ENCODE data around the gene AGAP1. TPM values are rescaled to one million over a fixed set of nuclear protein-coding genes. Genes with fewer than 3 reads are reported as not detected.

AGAP1 gene
- total RNA-seq, 4 donors from 2014 or later, result 13.7 to 18.5 (median 17.1) TPM

DNA sequence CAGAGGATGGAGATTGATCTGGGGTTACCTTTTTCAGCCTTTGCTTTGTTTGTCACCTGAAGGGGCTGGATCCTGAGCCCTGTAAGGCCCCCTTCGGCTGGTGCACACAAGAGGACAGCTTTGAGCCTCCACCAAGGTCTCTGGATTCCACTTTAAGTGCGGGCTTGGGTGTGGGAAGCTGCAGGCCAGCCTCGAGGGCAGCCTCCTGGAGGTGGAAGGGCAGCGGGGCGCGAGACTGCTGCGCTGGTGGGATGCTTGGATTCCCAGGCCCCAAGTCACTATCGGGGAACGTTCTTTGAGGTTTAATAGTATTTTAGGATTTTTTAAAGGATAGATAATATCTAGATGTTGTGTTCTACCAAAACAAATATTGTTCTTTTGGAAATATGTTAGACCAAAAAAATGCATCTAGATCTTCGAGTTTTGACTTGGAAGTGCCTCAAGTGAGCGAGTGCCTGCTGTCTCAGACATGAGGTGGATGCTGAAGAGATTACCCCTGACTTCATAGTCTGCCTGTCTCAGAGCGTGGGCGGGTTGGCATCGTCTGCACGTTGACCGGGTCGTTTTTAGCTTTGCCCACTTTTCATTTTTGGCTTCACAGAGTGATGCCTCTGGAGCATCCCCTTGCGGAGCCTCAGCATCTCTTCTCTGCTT is 113.8 kb downstream of the AGAP1 start:
- WGBS, 2 donors, result 72 to 75% methylated on average over 18 of the region's 18 CpGs
- no peak for TF ChIP-seq POLR2A (IDR thresholded peaks at IDR 0.05)
- TF ChIP-seq, protein P1, sequence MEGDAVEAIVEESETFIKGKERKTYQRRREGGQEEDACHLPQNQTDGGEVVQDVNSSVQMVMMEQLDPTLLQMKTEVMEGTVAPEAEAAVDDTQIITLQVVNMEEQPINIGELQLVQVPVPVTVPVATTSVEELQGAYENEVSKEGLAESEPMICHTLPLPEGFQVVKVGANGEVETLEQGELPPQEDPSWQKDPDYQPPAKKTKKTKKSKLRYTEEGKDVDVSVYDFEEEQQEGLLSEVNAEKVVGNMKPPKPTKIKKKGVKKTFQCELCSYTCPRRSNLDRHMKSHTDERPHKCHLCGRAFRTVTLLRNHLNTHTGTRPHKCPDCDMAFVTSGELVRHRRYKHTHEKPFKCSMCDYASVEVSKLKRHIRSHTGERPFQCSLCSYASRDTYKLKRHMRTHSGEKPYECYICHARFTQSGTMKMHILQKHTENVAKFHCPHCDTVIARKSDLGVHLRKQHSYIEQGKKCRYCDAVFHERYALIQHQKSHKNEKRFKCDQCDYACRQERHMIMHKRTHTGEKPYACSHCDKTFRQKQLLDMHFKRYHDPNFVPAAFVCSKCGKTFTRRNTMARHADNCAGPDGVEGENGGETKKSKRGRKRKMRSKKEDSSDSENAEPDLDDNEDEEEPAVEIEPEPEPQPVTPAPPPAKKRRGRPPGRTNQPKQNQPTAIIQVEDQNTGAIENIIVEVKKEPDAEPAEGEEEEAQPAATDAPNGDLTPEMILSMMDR (IDR thresholded peaks at IDR 0.05), result no peak
- no peak for DNase-seq (ENCODE audit: low spot score in 2 of 2)
- intact Hi-C loops (cut with DNase I; ENCODE audit: low total_unique reads), result no loop called here
- no peak overlapping the region for H3K4me3 ChIP-seq (ENCODE audit: low read depth, poor library complexity, severe bottlenecking)

- no peak for DNase-seq (ENCODE audit: low spot score in 2 of 2)
- no peak for TF ChIP-seq POLR2A (IDR thresholded peaks at IDR 0.05)
- TF ChIP-seq, protein P1 (IDR thresholded peaks at IDR 0.05), result no peak
- intact Hi-C loops (cut with DNase I; ENCODE audit: low total_unique reads), result no loop called here
- no peak overlapping the region for H3K4me3 ChIP-seq (ENCODE audit: low read depth, poor library complexity, severe bottlenecking)
- 69 to 73% methylated on average over 14 of the region's 14 CpGs for whole genome bisulfite sequencing, 2 donors
Measured at GRCh38 chr2:235608200-235608887, 114.5 kb downstream of the AGAP1 start.

DNA sequence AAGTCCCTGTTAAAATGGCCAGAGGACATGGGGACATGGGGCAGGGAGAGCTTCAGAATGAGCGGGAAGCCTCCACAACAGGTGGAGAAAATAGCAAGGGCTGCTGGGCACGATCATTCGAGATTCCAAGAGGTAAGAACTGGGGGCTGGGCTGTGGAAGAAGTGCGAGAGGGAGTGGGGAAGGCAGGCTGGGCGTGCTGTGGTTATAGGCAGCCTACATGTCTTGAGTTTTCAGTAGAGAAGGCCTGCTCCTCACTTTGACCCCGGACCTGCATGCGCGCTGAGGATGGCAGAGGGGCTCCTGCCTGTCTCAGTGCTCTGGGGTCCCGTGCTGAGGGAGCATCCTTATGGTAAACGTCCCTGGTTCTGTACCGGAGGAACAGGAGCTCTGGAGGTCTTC is 115.5 kb downstream of the AGAP1 start:
- TF ChIP-seq, protein P1 (IDR thresholded peaks at IDR 0.05), result no peak
- no peak for TF ChIP-seq POLR2A (IDR thresholded peaks at IDR 0.05)
- intact Hi-C loops (cut with DNase I; ENCODE audit: low total_unique reads), result no loop called here

DNA sequence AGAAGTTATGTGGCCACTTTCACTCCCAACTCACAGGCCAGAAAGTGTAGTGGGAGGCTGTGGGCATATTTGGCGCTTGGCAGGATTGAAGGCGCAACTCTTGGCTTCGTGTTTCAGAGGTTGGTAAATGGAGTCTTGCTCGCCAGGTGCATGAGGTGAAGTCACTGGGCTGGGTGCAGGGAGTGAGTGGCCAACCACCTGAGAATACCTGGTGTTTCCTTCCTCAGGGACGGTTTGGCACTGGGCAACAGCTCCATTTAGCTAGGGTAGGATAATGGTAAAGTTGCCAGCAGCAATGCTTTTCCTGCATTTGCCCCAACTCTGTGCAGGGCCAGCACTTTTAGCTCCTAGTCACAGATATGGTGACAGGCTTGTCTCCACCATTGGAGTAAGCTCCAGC is 115.9 kb downstream of the AGAP1 start:
- 91% methylated on average over 5 of the region's 5 CpGs for WGBS, 2 donors
- intact Hi-C loops (cut with DNase I; ENCODE audit: low total_unique reads), result no loop called here
- TF ChIP-seq, protein P1 (IDR thresholded peaks at IDR 0.05), result no peak
- no peak for TF ChIP-seq POLR2A (IDR thresholded peaks at IDR 0.05)
- no peak overlapping the region for H3K4me3 ChIP-seq (ENCODE audit: low read depth, poor library complexity, severe bottlenecking)
- no peak for DNase-seq (ENCODE audit: low spot score in 2 of 2)

More for the DNA sequence above, 115.5 kb downstream of the AGAP1 start:
- DNase-seq (ENCODE audit: low spot score in 2 of 2), result no peak
- WGBS, 2 donors, result 90 to 92% methylated on average over 11 of the region's 11 CpGs
- no peak overlapping the region for H3K4me3 ChIP-seq (ENCODE audit: low read depth, poor library complexity, severe bottlenecking)

GRCh38 chr2:235610696-235611257 is 116.9 kb downstream of the AGAP1 start:
- no peak for DNase-seq (ENCODE audit: low spot score in 2 of 2)
- WGBS, 2 donors, result 80 to 88% methylated on average over 12 of the region's 12 CpGs
- intact Hi-C loops (cut with DNase I; ENCODE audit: low total_unique reads), result no loop called here
- H3K4me3 ChIP-seq (ENCODE audit: low read depth, poor library complexity, severe bottlenecking), result no peak overlapping the region
- TF ChIP-seq POLR2A (IDR thresholded peaks at IDR 0.05), result no peak
- TF ChIP-seq, protein P1 (IDR thresholded peaks at IDR 0.05), result no peak
